DLD1 (cell line): Measurements from ENCODE around the gene RSU1.

Experiments used
- in situ Hi-C: cut with HindIII; loops from 2 replicates; pipeline ENCODE4 v1.10.0; 2017; ENCODE audit warnings: low sequenced_read_pairs

The RSU1 gene

GRCh38 chr10:16544099-16544498, 273.1 kb downstream of the RSU1 start:
- in situ Hi-C loops, result no loop called here
